Esophagus (tissue), 2 donors: ENCODE measurements around the gene PRKAB1. TPM values are rescaled to one million over a fixed set of nuclear protein-coding genes. Genes with fewer than 3 reads are reported as not detected.
A peak's percentile ranks its signal among the peaks of the same experiment; 100 is the strongest.

Source experiments
- H3K27ac ChIP-seq, 2 donors: one replicate each; pipeline ENCODE4 v1.5.1; 2013; ENCODE audit warnings: low read depth in 2 of 2, mild to moderate bottlenecking in 2 of 2, inconsistent platforms in 1 of 2, low read length in 1 of 2, moderate library complexity in 1 of 2
- H3K27me3 ChIP-seq, 2 donors: one replicate each; pipeline ENCODE4 v1.6.1; 2013; ENCODE audit warnings: low read length in 2 of 2, control low read depth in 1 of 2, mild to moderate bottlenecking in 1 of 2; ENCODE audit not compliant: insufficient read depth in 2 of 2, control insufficient read depth in 1 of 2
- H3K36me3 ChIP-seq, 2 donors: one replicate each; pipeline ENCODE4 v1.6.1; 2013; ENCODE audit warnings: low read length in 1 of 2; ENCODE audit not compliant: control insufficient read depth in 2 of 2, insufficient read depth in 2 of 2
- H3K4me1 ChIP-seq, 2 donors: one replicate each; pipeline ENCODE4 v1.6.1; 2013; ENCODE audit warnings: low read length in 1 of 2; ENCODE audit not compliant: control insufficient read depth in 2 of 2, insufficient read depth in 2 of 2
- H3K4me3 ChIP-seq, 2 donors: one replicate each; pipeline ENCODE4 v1.5.1; 2013; ENCODE audit warnings: low read length in 2 of 2, mild to moderate bottlenecking in 2 of 2, low read depth in 1 of 2, moderate library complexity in 1 of 2
- H3K9me3 ChIP-seq, 2 donors: one replicate each; pipeline ENCODE4 v1.6.1; 2013; ENCODE audit warnings: mild to moderate bottlenecking in 2 of 2, low read depth in 1 of 2, low read length in 1 of 2, moderate library complexity in 1 of 2; ENCODE audit not compliant: control insufficient read depth in 2 of 2, insufficient read depth in 1 of 2
- WGBS, 2 donors: extraction: QIAGEN DNeasy Blood & Tissue Kit; methylation state at CpG; one replicate each; pipeline ENCODE4 v1.1.7; 2013; 5-methylcytosine and 5-hydroxymethylcytosine counted together
- polyA plus RNA-seq, 2 donors: library from polyadenylated mRNA; stranded (reverse); fragments of 200-250 nt; gene quantifications; one replicate each; pipeline ENCODE4 v1.2.3, GENCODE V29; 2013
- donor health status: healthy with polysubstance abuse.
- donor health status: Bipolar disorder and iron deficiency.

Gene PRKAB1
- polyA plus RNA-seq, 2 donors, result 28.0 to 30.8 TPM

DNA sequence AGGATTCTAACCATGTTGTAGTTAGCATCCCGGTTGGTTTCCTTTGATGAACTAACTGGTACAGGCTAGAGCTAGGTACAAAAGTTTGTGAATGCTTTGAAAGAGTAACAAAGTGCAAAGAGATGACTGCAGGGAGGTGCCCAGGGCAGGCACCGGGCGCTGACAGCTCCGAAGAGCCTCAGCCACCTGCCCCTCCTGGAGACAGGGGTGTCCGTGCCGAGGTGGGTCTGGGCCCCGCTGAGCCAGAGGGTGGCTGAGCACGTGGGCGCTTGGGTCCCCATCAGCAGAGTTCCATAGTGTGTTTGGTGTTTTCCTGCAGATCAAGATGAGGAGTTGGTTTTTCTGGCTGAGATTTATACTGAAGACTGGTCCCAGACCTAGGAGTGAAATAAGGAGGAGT is 19.9 kb downstream of the PRKAB1 start:
- no peak overlapping the region for H3K27ac ChIP-seq
- 95 to 96% methylated on average over 9 of the region's 9 CpGs for WGBS, 2 donors
- peaks cover 0 to 2% of the 10 kb centered on the region in 2 donors for H3K4me1 ChIP-seq
- no peaks in the 10 kb centered on the region for H3K9me3 ChIP-seq
- H3K27me3 ChIP-seq, result no peaks in the 10 kb centered on the region
- H3K4me3 ChIP-seq, result no peak overlapping the region
- no peaks in the 10 kb centered on the region for H3K36me3 ChIP-seq

DNA sequence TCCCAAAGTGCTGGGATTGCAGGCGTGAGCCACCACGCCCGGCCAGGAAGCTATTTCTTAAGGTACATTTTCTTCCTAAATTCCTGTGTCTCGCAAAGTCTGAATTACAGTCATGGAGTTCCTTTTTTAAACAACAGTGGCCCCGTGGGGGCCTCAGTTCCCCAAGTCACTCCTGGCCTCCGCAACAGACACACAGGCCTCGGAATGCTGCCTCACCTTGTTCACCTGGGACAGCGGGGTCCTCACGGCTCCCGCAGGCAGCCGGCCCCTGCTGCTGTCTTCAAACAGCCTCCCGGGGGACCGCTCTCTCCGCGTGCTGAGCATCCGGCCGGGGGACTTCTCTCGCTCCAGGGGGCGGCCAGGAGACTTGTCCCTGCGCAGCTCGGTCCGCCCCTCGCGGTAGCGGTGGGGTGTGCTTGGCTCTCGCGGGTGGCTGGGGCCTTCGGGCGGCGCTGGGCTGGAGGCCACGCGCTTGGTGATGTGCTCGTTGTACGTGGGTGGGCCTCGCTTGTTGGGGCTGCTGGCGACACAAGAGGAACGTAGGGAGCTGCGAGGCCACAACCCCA is 22.1 kb downstream of the PRKAB1 start:
- 98% methylated on average over 38 of the region's 38 CpGs for WGBS, 2 donors
- H3K4me1 ChIP-seq, result peaks cover 0 to 4% of the 10 kb centered on the region in 2 donors
- no peaks in the 10 kb centered on the region for H3K36me3 ChIP-seq

DNA sequence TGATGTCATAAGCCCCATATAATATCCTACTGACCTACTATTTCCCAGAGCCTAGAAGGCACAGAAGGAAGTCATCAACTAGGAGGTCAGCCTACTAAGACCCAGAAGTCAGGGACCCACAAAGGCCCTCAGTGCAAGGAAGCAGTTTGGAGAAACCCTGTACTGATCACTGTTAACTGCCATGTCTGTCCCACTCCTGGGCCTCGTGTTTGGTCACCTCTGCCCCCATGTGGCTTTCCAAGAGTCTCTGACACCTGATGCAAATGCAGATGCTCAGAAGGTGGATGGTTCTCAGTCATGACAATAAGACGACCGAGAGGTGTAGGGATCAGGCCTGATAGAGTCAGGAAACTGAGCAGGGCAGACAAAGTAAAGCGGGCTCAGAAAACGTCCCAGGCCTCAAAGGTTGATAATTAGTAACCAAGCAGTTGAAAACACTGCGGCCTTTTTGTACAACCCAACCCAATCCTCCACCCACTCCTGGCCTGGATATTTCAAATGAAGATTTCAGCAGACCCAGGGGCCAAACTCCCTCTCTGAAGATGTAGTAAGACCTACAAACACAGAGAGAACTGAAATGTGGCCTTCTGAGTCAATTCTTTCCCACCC is 23.4 kb downstream of the PRKAB1 start:
- no peak overlapping the region for H3K4me3 ChIP-seq
- H3K36me3 ChIP-seq, result no peaks in the 10 kb centered on the region
- H3K9me3 ChIP-seq, result no peaks in the 10 kb centered on the region
- H3K27ac ChIP-seq, result no peak overlapping the region
- H3K4me1 ChIP-seq, result peaks cover 0 to 4% of the 10 kb centered on the region in 2 donors
- 87 to 88% methylated on average over 6 of the region's 6 CpGs for WGBS, 2 donors
- H3K27me3 ChIP-seq, result no peaks in the 10 kb centered on the region

More for the DNA sequence above, 22.1 kb downstream of the PRKAB1 start:
- Histone ChIP-seq H3K4me3 (no peak overlapping the region), H3K27ac (no peak overlapping the region), H3K9me3 (no peaks in the 10 kb centered on the region), H3K27me3 (no peaks in the 10 kb centered on the region)

DNA sequence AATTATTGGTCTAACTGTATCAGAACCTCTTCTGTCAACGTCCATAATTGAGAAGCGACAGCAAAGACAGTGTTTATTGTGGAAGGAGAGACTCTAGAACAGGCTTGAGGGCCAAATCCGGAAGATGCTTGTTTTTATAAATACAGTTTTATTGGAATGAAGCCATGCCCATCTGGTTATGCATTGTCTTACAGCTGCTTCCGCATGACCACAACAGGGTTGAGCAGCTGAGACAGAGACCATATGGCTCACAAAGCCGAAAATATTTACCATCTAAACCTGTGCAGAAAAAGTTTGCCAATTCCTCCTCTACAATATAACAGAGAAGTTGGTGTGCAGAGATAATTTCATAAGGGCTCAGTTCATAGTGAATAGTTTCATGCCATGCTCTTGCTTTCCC is 24.5 kb downstream of the PRKAB1 start:
- no peaks in the 10 kb centered on the region for H3K9me3 ChIP-seq
- WGBS, 2 donors, result 68 to 69% methylated on average over 5 of the region's 5 CpGs
- peak overlapping the region in 1 of 2 donors; percentile 38 for H3K27ac ChIP-seq
- H3K4me1 ChIP-seq, result peaks cover 0 to 2% of the 10 kb centered on the region in 2 donors
- H3K36me3 ChIP-seq, result peaks cover 0 to 3% of the 10 kb centered on the region in 2 donors
- H3K27me3 ChIP-seq, result no peaks in the 10 kb centered on the region
- H3K4me3 ChIP-seq, result no peak overlapping the region

DNA sequence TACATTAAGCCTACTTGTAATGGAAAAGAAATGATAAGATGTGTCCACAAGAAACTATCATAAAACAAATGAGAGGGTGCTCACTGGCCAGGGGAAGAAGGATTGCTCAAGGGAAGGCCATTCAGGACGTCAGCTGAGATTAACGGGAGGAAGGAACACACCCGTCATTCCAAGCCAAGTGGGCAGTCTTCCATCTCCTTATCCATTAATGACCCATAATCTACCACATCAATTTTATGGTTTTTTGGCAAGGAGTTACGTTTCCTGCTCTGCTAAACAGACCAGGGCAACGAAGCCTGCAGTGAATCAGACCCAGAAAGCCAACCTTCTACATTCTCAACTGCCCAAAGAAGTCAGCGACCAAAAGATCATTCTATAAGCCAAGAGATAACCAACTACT is 25.1 kb downstream of the PRKAB1 start:
- no peaks in the 10 kb centered on the region for H3K27me3 ChIP-seq
- H3K4me3 ChIP-seq, result no peak overlapping the region
- peaks cover 0 to 2% of the 10 kb centered on the region in 2 donors for H3K4me1 ChIP-seq
- H3K9me3 ChIP-seq, result no peaks in the 10 kb centered on the region
- WGBS, 2 donors, result 25% methylated on average over 6 of the region's 6 CpGs
- H3K27ac ChIP-seq, result no peak overlapping the region
- peaks cover 0 to 3% of the 10 kb centered on the region in 2 donors for H3K36me3 ChIP-seq

DNA sequence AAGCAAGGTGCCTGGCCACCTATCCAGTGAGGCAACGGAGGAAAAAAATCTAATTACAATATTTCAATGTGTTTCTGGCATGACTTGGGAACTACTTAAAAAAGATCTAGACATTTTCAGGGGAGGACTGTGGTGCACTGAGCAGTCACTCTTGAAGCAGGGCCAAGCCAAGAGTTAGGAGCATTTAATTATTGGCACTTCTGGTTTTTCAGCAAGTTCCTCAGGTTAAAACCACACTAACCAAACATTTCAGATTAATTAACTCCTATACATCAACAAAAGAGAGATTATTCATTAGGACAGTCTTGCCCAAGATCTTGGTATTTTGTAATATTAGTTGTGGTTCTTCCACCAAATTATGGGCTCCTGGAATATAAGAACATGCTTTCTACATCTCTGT is 25.6 kb downstream of the PRKAB1 start:
- WGBS, 2 donors, result 43 to 46% methylated on average over 1 of the region's 1 CpG
- H3K4me3 ChIP-seq, result no peak overlapping the region
- H3K4me1 ChIP-seq, result peaks cover 0 to 2% of the 10 kb centered on the region in 2 donors
- H3K27ac ChIP-seq, result no peak overlapping the region
- peaks cover 0 to 3% of the 10 kb centered on the region in 2 donors for H3K36me3 ChIP-seq
- no peaks in the 10 kb centered on the region for H3K27me3 ChIP-seq
- no peaks in the 10 kb centered on the region for H3K9me3 ChIP-seq

DNA sequence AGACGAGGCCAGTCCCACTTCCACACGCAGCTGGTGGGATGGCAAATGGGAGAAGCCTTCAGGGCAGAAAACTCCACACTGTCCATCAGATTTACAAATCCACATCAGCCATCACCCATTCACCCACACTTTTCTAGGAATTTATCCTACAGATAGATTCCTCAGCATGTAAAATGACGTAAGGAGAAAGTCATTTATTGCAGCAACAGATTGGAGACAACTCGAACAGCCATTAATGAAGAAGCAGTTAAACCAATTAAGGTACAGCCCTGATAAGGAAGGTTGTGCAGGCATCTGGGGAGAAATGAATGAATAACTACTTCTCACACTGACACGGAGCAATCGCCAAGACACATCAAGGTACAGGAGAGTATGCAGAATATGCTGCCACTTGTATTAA is 26.2 kb downstream of the PRKAB1 start:
- Histone ChIP-seq H3K9me3 (no peaks in the 10 kb centered on the region), H3K27ac (no peak overlapping the region), H3K27me3 (no peaks in the 10 kb centered on the region), H3K4me3 (no peak overlapping the region), H3K36me3 (peaks cover 0 to 3% of the 10 kb centered on the region in 2 donors), H3K4me1 (peaks cover 0 to 2% of the 10 kb centered on the region in 2 donors)
- 79 to 93% methylated on average over 6 of the region's 6 CpGs for WGBS, 2 donors

DNA sequence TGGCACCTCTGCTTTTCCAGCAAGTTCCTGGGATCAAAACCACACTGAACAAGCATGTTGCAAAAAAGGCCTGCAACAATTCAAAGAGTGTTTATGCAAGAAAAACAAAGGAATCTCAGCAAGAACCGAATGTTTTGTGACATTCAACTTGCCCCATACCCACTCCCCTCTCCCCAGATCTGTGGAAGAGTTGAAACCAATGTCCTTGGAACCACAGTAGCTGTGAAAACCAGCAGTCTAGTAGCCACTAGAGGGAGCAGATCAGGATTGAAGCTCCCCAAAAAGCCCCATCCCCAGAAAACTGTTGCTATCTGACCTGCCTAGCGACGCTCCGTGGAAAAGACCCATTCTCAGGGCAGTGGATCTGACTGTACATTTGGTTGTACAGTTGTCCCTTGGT is 27.1 kb downstream of the PRKAB1 start:
- H3K4me1 ChIP-seq, result peaks cover 0 to 2% of the 10 kb centered on the region in 2 donors
- H3K9me3 ChIP-seq, result no peaks in the 10 kb centered on the region
- no peaks in the 10 kb centered on the region for H3K27me3 ChIP-seq
- no peak overlapping the region for H3K4me3 ChIP-seq
- WGBS, 2 donors, result 85 to 90% methylated on average over 4 of the region's 4 CpGs
- H3K36me3 ChIP-seq, result peaks cover 0 to 3% of the 10 kb centered on the region in 2 donors
- no peak overlapping the region for H3K27ac ChIP-seq

DNA sequence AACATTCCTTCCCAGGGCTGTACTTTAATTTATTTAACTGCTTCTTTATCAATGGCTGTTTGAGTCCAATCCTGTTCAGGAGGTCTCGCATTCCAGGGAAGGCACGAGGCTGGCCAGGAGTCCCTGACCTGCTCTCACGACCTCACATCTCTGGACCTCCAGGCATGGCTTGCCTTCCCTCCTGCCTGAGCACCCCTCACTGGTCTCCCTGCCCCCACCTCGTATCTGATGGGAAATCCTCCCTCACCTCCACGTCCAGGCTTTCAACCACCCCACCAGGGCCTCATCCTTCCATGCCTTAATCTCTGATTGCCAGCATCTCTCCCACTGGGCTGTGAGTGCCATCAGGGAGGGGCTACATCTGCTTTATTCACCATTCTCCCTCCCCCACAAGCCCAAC is 29.0 kb downstream of the PRKAB1 start:
- no peak overlapping the region for H3K27ac ChIP-seq
- H3K36me3 ChIP-seq, result peaks cover 0 to 7% of the 10 kb centered on the region in 2 donors
- H3K9me3 ChIP-seq, result no peaks in the 10 kb centered on the region
- H3K27me3 ChIP-seq, result no peaks in the 10 kb centered on the region
- 91 to 95% methylated on average over 5 of the region's 5 CpGs for WGBS, 2 donors
- H3K4me1 ChIP-seq, result peaks cover 0 to 2% of the 10 kb centered on the region in 2 donors
- no peak overlapping the region for H3K4me3 ChIP-seq

DNA sequence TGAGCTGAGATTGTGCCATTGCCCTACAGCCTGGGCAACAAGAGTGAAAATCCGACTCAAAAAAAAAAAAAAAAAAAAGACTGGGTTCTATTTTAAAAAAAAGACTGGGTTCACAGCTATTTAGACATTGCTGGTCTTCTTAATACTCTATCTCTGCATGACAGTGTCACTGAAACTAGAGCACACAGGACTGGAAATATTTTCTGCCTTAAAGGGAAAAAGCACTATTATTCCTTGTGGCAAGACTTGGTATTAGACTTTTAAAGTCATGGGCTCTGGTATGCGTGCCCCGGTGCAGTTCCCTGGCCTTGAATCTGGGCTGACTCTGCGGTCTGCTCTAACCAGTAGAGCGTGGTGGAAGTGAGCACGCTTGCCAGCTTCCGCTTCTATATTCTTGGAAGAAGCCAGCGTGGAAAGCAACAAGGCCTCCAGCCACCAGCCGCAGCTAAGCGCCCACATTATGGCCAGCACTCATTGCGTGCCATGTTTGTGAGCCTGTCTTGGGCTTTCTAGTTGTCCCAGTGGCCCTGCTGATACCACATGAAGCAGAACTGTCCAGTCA is 31.3 kb downstream of the PRKAB1 start:
- H3K4me3 ChIP-seq, result no peak overlapping the region
- H3K27me3 ChIP-seq, result no peaks in the 10 kb centered on the region
- H3K27ac ChIP-seq, result no peak overlapping the region
- WGBS, 2 donors, result 82 to 92% methylated on average over 11 of the region's 11 CpGs
- H3K4me1 ChIP-seq, result no peaks in the 10 kb centered on the region
- peaks cover 0 to 7% of the 10 kb centered on the region in 2 donors for H3K36me3 ChIP-seq
- no peaks in the 10 kb centered on the region for H3K9me3 ChIP-seq
